IPS-18a (cell line): ENCODE data around the gene INTS1.

ENCODE experiments used
- H3K27ac ChIP-seq: one replicate; pipeline ENCODE4 v1.5.1; 2013; ENCODE audit warnings: low read length
- H3K27me3 ChIP-seq: one replicate; pipeline ENCODE4 v1.6.1; 2013; ENCODE audit warnings: mild to moderate bottlenecking, low read length; ENCODE audit not compliant: control insufficient read depth, insufficient read depth
- H3K36me3 ChIP-seq: one replicate; pipeline ENCODE4 v1.6.1; 2013; ENCODE audit warnings: low read depth, low read length; ENCODE audit not compliant: control insufficient read depth
- H3K4me1 ChIP-seq: one replicate; pipeline ENCODE4 v1.6.1; 2013; ENCODE audit warnings: low read depth, low read length; ENCODE audit not compliant: control insufficient read depth
- H3K4me3 ChIP-seq: one replicate; pipeline ENCODE4 v1.5.1; 2013; ENCODE audit warnings: low read length
- H3K9ac ChIP-seq: one replicate; pipeline ENCODE4 v1.6.1; 2013; ENCODE audit warnings: mild to moderate bottlenecking, low read length, moderate library complexity
- H3K9me3 ChIP-seq: one replicate; pipeline ENCODE4 v1.6.1; 2013; ENCODE audit warnings: low read depth, low read length; ENCODE audit not compliant: control insufficient read depth

Gene INTS1

GRCh38 chr7:1475991-1476390 is 28.2 kb downstream of the INTS1 start:
- H3K9ac ChIP-seq = no peak overlapping the region

DNA sequence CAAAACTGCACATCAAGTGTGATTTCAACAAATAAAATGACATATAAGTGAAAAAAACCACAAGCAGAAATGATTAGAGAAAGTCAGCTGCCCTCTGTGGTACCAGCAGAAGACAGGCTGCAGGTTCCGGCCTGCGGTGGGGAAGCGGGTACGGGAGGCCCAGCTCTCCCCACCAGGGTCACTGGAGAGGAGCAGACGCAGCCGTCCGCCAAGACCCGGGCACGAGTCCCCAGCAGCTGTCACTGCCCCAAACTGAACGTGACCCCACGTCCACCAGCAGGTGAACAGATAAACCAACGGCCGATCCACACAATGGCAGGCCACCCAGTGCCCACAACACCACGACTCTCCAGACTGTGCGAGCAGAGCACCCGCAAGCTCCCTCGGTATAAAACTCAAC is 28.8 kb downstream of the INTS1 start:
- H3K4me3 ChIP-seq = no peak overlapping the region
- no peaks in the 10 kb centered on the region for H3K9me3 ChIP-seq
- no peaks in the 10 kb centered on the region for H3K4me1 ChIP-seq
- peaks cover 38% of the 10 kb centered on the region for H3K36me3 ChIP-seq
- no peak overlapping the region for H3K9ac ChIP-seq
- H3K27me3 ChIP-seq = no peaks in the 10 kb centered on the region
- H3K27ac ChIP-seq = no peak overlapping the region

More at GRCh38 chr7:1475991-1476390, 28.2 kb downstream of the INTS1 start:
- no peak overlapping the region for H3K27ac ChIP-seq
- H3K4me3 ChIP-seq = no peak overlapping the region
- H3K27me3 ChIP-seq = no peaks in the 10 kb centered on the region
- no peaks in the 10 kb centered on the region for H3K4me1 ChIP-seq
- no peaks in the 10 kb centered on the region for H3K9me3 ChIP-seq
- peaks cover 36% of the 10 kb centered on the region for H3K36me3 ChIP-seq

DNA sequence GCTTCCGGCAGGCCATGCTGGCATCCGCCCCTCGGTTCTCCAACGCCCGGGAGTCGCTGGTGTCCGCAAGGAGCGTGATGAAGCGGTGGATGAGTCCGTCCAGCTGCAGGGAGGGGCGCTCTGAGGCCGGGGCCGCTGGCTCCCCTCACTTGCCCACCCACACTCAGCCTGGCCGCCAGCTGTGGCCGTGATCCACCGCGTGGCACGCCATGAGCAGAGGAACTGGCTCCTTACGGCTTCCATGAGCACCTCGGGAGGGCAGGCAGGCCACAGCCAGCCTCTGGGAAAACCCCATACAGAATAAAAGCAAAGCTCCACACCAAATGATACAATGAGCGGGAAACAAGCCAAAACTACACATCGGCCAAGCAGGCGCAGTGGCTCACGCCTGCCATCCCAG is 29.5 kb downstream of the INTS1 start:
- Histone ChIP-seq H3K9me3 (no peaks in the 10 kb centered on the region), H3K36me3 (peaks cover 34% of the 10 kb centered on the region), H3K4me1 (no peaks in the 10 kb centered on the region), H3K4me3 (no peak overlapping the region), H3K9ac (no peak overlapping the region), H3K27ac (no peak overlapping the region), H3K27me3 (no peaks in the 10 kb centered on the region)

DNA sequence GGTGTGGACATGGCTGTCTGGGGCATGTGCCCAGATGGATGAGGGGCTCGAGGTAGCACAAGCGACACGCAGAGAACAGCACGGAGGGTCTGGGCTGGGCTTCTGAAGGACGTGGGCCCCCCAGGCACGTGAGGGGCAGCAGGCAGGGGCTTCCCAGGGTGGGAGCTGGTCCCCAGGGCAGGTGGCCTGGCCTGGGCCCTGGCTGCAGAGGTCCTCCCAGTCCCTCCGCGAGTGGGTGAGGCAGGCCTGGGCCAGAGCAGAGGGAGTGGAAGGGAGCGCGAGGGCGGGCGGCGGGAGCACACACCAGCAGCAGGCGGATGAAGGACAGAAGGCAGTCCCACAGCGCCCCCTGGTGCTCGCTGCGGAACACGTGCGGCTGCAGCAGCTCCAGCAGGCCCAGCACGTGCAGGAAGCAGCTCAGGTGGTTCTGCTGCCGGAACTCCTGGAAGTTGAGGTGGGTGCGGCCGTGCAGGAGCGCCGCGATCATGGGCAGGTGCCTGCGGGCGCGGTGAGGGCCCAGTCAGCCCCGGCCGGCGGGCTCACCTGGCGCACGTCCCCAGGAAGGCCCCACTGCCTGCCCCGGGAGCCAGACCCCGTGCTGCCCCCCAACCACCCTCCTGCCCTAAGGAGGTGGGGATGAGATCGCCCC is 30.2 kb downstream of the INTS1 start:
- H3K27me3 ChIP-seq = no peaks in the 10 kb centered on the region
- no peaks in the 10 kb centered on the region for H3K4me1 ChIP-seq
- no peak overlapping the region for H3K9ac ChIP-seq
- H3K4me3 ChIP-seq = no peak overlapping the region
- H3K9me3 ChIP-seq = no peaks in the 10 kb centered on the region
- no peak overlapping the region for H3K27ac ChIP-seq
- H3K36me3 ChIP-seq = peaks cover 27% of the 10 kb centered on the region

- no peaks in the 10 kb centered on the region for H3K4me1 ChIP-seq
- no peaks in the 10 kb centered on the region for H3K9me3 ChIP-seq
- no peak overlapping the region for H3K9ac ChIP-seq
- no peak overlapping the region for H3K4me3 ChIP-seq
- no peak overlapping the region for H3K27ac ChIP-seq
- H3K27me3 ChIP-seq = no peaks in the 10 kb centered on the region
- peaks cover 12% of the 10 kb centered on the region for H3K36me3 ChIP-seq
These were observed 33.3 kb downstream of the INTS1 start for GRCh38 chr7:1470901-1471300.

DNA sequence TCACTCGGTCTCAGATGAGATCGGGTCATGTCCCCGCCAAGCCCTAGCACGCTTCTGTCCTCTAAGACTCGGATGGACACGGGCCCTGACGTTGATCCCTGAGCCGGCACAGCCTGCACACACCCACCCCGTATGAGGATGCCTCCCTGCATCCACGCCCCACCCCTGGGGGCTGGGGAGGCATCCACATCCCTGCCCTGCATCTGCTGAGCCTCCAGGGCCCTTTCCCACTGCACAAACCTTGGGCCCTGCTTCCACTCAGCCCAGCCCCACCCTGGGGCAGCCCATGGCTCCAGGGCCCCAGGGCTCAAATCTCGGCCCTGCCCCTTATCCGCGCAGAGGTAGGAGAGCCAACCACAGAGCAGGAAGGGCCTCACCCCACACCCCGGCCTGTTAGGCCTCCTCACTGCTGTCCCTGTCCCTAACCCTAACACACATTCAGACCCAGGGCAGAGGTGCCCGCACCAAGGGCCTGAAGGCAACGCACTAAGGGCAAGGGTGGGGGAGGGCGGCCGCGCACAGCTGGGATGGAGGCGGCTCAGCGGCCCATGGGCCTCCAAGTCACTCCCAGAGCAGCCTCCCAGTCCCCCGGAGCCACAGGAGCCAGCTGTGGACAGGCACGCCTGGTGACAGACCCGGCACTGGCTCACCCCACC is 35.4 kb downstream of the INTS1 start:
- no peaks in the 10 kb centered on the region for H3K9me3 ChIP-seq
- H3K27ac ChIP-seq = no peak overlapping the region
- H3K27me3 ChIP-seq = no peaks in the 10 kb centered on the region
- H3K9ac ChIP-seq = no peak overlapping the region
- H3K36me3 ChIP-seq = peaks cover 12% of the 10 kb centered on the region
- no peaks in the 10 kb centered on the region for H3K4me1 ChIP-seq
- no peak overlapping the region for H3K4me3 ChIP-seq

DNA sequence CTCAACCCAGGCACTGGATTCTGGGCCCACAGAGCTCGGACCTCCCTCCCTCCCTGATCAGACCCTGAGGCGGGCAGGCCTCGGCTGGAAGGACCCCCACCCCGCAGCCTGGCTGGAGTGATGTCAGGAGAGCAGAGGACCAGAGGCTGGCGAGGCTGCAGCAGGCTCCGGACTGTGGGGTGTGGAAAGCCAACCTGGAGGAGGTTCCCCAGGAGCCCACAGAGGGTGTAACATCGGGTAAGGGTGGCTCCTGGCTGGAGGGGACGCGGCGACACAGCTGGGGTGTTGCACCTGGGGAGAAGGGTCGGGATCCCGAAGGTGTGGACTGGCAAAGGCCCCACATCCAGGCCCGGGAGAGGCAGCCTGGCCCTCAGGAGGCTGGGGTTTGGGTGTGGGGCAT is 36.0 kb downstream of the INTS1 start:
- H3K36me3 ChIP-seq = peaks cover 12% of the 10 kb centered on the region
- no peaks in the 10 kb centered on the region for H3K4me1 ChIP-seq
- no peaks in the 10 kb centered on the region for H3K27me3 ChIP-seq
- no peak overlapping the region for H3K4me3 ChIP-seq
- H3K9ac ChIP-seq = no peak overlapping the region
- H3K9me3 ChIP-seq = no peaks in the 10 kb centered on the region
- H3K27ac ChIP-seq = no peak overlapping the region

- H3K36me3 ChIP-seq = peaks cover 6% of the 10 kb centered on the region
- H3K27ac ChIP-seq = no peak overlapping the region
- no peaks in the 10 kb centered on the region for H3K9me3 ChIP-seq
- no peaks in the 10 kb centered on the region for H3K27me3 ChIP-seq
- H3K4me1 ChIP-seq = no peaks in the 10 kb centered on the region
- no peak overlapping the region for H3K4me3 ChIP-seq
- no peak overlapping the region for H3K9ac ChIP-seq
These were observed 37.5 kb downstream of the INTS1 start for GRCh38 chr7:1466524-1467271.

- Histone ChIP-seq H3K27me3 (no peaks in the 10 kb centered on the region), H3K9ac (no peak overlapping the region), H3K4me1 (no peaks in the 10 kb centered on the region), H3K27ac (no peak overlapping the region), H3K36me3 (no peaks in the 10 kb centered on the region), H3K9me3 (no peaks in the 10 kb centered on the region), H3K4me3 (no peak overlapping the region)
These were observed 39.5 kb downstream of the INTS1 start for GRCh38 chr7:1464694-1465093.

DNA sequence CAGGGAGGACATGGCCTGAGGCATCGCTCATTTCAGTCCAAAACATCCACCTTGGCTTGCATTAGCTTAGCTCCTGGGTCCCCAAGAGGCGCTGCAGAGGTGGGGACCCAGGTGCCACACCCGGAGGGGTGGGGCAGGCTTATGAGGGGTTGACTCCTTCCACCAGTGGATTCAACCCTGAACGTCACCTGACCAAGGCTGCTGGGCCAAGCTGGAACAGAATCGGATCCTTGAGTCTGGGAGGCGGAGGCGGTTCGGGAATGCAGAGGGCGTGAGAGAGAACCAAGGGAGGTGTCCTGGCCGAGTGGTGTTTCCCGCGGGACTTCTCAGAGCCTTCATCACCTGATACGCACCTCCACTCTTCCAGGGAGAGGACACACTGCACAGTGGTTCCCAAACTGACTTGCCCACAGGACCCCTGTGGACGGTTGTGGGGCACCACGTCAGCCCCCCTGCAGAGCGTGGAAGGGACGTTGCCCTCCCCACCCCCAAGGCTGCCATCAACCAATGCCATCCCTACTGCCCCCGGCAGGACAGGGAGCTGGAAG is 40.4 kb downstream of the INTS1 start:
- Histone ChIP-seq H3K27me3 (no peaks in the 10 kb centered on the region), H3K9ac (no peak overlapping the region), H3K36me3 (no peaks in the 10 kb centered on the region), H3K9me3 (no peaks in the 10 kb centered on the region), H3K4me1 (no peaks in the 10 kb centered on the region), H3K27ac (no peak overlapping the region), H3K4me3 (no peak overlapping the region)

GRCh38 chr7:1461646-1462375 is 42.4 kb downstream of the INTS1 start:
- H3K27me3 ChIP-seq = no peaks in the 10 kb centered on the region
- no peaks in the 10 kb centered on the region for H3K9me3 ChIP-seq
- no peak overlapping the region for H3K9ac ChIP-seq
- no peaks in the 10 kb centered on the region for H3K4me1 ChIP-seq
- H3K27ac ChIP-seq = no peak overlapping the region
- no peak overlapping the region for H3K4me3 ChIP-seq
- H3K36me3 ChIP-seq = no peaks in the 10 kb centered on the region
